Keratinocyte (primary cell): ENCODE results near the gene RSPH1. TPM values are rescaled to one million over a fixed set of nuclear protein-coding genes. Genes with fewer than 3 reads are reported as not detected.

ENCODE experiments used
- DNase-seq: peaks from one replicate; pipeline ENCODE4 v3.0.0-alpha.2; 2011; ENCODE audit warnings: low read depth, missing footprints, low spot score
- FAIRE-seq: peaks from 2 replicates; lab custom pipeline; 2011; peaks lifted over from hg19 to GRCh38; lab: Jason Lieb, UNC
- H2AFZ ChIP-seq: 2 replicates; pipeline ENCODE4 v1.6.0; 2012; ENCODE audit warnings: low read length, control low read depth, inconsistent platforms; ENCODE audit not compliant: control insufficient read depth
- H3K27ac ChIP-seq: 2 replicates; pipeline ENCODE4 v1.5.1; 2011; ENCODE audit warnings: low read length; ENCODE audit not compliant: control insufficient read depth, insufficient read depth
- H3K27me3 ChIP-seq: 3 replicates; pipeline ENCODE4 v1.6.0; 2011; ENCODE audit warnings: low read length; ENCODE audit not compliant: control insufficient read depth, insufficient read depth; ENCODE audit errors: extremely low read depth
- H3K36me3 ChIP-seq, 2 experiments: 2 replicates in 1 of 2; 3 replicates in 1 of 2; pipeline ENCODE4 v1.5.1; 2011; ENCODE audit warnings: low read length in 2 of 2, mild to moderate bottlenecking in 1 of 2; ENCODE audit not compliant: control insufficient read depth in 2 of 2, insufficient read depth in 2 of 2; ENCODE audit errors: extremely low read depth in 1 of 2
- H3K4me1 ChIP-seq: 3 replicates; pipeline ENCODE4 v1.5.1; 2011; ENCODE audit warnings: low read length; ENCODE audit not compliant: control insufficient read depth, insufficient read depth; ENCODE audit errors: extremely low read depth
- H3K4me2 ChIP-seq: 3 replicates; pipeline ENCODE4 v1.6.0; 2011; ENCODE audit warnings: low read depth, low read length; ENCODE audit not compliant: control insufficient read depth, insufficient read depth; ENCODE audit errors: extremely low read depth
- H3K4me3 ChIP-seq, 3 experiments: fragments of 200-600 bp in 1 of 3; sonication (generic) in 1 of 3; 2 replicates in 2 of 3; 3 replicates in 1 of 3; pipeline ENCODE4 v1.5.1; 2011 to 2016; ENCODE audit warnings: low read length in 3 of 3, mild to moderate bottlenecking in 3 of 3, control low read depth in 2 of 3, inconsistent platforms in 1 of 3, low read depth in 1 of 3, mixed read lengths in 1 of 3, mixed run types in 1 of 3, moderate library complexity in 1 of 3; ENCODE audit not compliant: control insufficient read depth in 2 of 3, insufficient read depth in 2 of 3; ENCODE audit errors: extremely low read depth in 1 of 3
- H3K79me2 ChIP-seq: 2 replicates; pipeline ENCODE4 v1.6.0; 2012; ENCODE audit warnings: low read length; ENCODE audit not compliant: control insufficient read depth, insufficient read depth
- H3K9ac ChIP-seq: 3 replicates; pipeline ENCODE4 v1.6.0; 2011; ENCODE audit warnings: low read length; ENCODE audit not compliant: control insufficient read depth, insufficient read depth; ENCODE audit errors: extremely low read depth
- H3K9me1 ChIP-seq: 3 replicates; pipeline ENCODE4 v1.6.0; 2011; ENCODE audit warnings: low read length; ENCODE audit not compliant: control insufficient read depth, insufficient read depth; ENCODE audit errors: extremely low read depth
- H3K9me3 ChIP-seq: 2 replicates; pipeline ENCODE4 v1.5.1; 2012; ENCODE audit warnings: low read depth, low read length; ENCODE audit not compliant: control insufficient read depth
- H4K20me1 ChIP-seq: 3 replicates; pipeline ENCODE4 v1.6.0; 2011; ENCODE audit warnings: low read length; ENCODE audit not compliant: control insufficient read depth, insufficient read depth; ENCODE audit errors: extremely low read depth
- CTCF ChIP-seq, 3 experiments: IDR thresholded peaks in 1 of 3; conservative IDR thresholded peaks in 1 of 3; optimal IDR thresholded peaks in 1 of 3; 2 replicates in 2 of 3; 3 replicates in 1 of 3; pipeline versions ENCODE3 to v1.5.1; 2011; ENCODE audit warnings: low read length in 3 of 3, mild to moderate bottlenecking in 3 of 3, moderate library complexity in 2 of 3, control low read depth in 1 of 3, inconsistent platforms in 1 of 3; ENCODE audit not compliant: insufficient read depth in 2 of 3; ENCODE audit errors: extremely low read depth in 1 of 3
- EZH2 ChIP-seq: IDR thresholded peaks from one replicate; pipeline ENCODE4 v1.6.1; 2012; ENCODE audit warnings: inconsistent platforms, mild to moderate bottlenecking, low read length, moderate library complexity
- dilution Hi-C: fragments of 300-500 bp; cut with MboI; formaldehyde crosslinking; loops from one replicate; pipeline ENCODE4 v1.7.0; 2020; ENCODE audit warnings: low sequenced_read_pairs; ENCODE audit not compliant: extremely low pct_ligation_motif_present
- polyA plus RNA-seq, 5 experiments: library from polyadenylated mRNA; depleted of rRNA in 3 of 5; stranded (reverse) in 3 of 5; stranded (forward) in 1 of 5; unstranded in 1 of 5; fragments of >200 nt; gene quantifications; 1 replicate in 1 of 5; 2 replicates in 3 of 5; 3 replicates in 1 of 5; pipeline versions ENCODE4 v1.2.1 to v1.2.3, GENCODE V29; 2011 to 2012; ENCODE audit warnings: missing spikeins in 2 of 5, low read depth in 1 of 5, low replicate concordance in 1 of 5

RSPH1 gene
- polyA plus RNA-seq, 1 donor (not counting 4 experiments of a cell fraction or from before 2014, with no cell fraction given) = 0.50 TPM

GRCh38 chr21:42526379-42526727 lies 30.3 kb upstream of the RSPH1 start:
- no peaks in the 10 kb centered on the region for H3K79me2 ChIP-seq
- no peaks in the 10 kb centered on the region for H3K27me3 ChIP-seq
- no peak overlapping the region for H3K9ac ChIP-seq
- no peak overlapping the region for H3K27ac ChIP-seq
- H3K4me2 ChIP-seq = no peak overlapping the region
- no peak for FAIRE-seq
- no peaks in the 10 kb centered on the region for H4K20me1 ChIP-seq
- no peaks in the 10 kb centered on the region for H3K9me3 ChIP-seq
- no peak for DNase-seq
- H2AFZ ChIP-seq = no peak overlapping the region
- no peak for TF ChIP-seq EZH2
- TF ChIP-seq CTCF (optimal IDR thresholded peaks at IDR 0.05 in 1 of 3, IDR thresholded peaks at IDR 0.05 in 1 of 3, conservative IDR thresholded peaks at IDR 0.05 in 1 of 3; ENCODE audit: extremely low read depth in 1 of 3, insufficient read depth in 2 of 3, low read length in 3 of 3) = no peak
- peaks cover 5% of the 10 kb centered on the region for H3K4me1 ChIP-seq
- no peaks in the 10 kb centered on the region for H3K9me1 ChIP-seq
- peaks cover 4 to 5% of the 10 kb centered on the region in 2 experiments for H3K36me3 ChIP-seq
- no peak overlapping the region for H3K4me3 ChIP-seq
- dilution Hi-C loops = no loop called here

GRCh38 chr21:42525676-42526378 lies 29.8 kb upstream of the RSPH1 start:
- Histone ChIP-seq H3K4me1 (peaks cover 5% of the 10 kb centered on the region), H3K9me3 (no peaks in the 10 kb centered on the region), H3K4me2 (no peak overlapping the region), H2AFZ (no peak overlapping the region), H3K36me3 (peaks cover 4 to 5% of the 10 kb centered on the region in 2 experiments), H4K20me1 (no peaks in the 10 kb centered on the region), H3K27ac (no peak overlapping the region), H3K9ac (no peak overlapping the region), H3K4me3 (no peak overlapping the region), H3K79me2 (no peaks in the 10 kb centered on the region), H3K27me3 (no peaks in the 10 kb centered on the region), H3K9me1 (no peaks in the 10 kb centered on the region)
- dilution Hi-C loops = no loop called here
- DNase-seq = no peak
- TF ChIP-seq EZH2 = no peak
- TF ChIP-seq CTCF (optimal IDR thresholded peaks at IDR 0.05 in 1 of 3, IDR thresholded peaks at IDR 0.05 in 1 of 3, conservative IDR thresholded peaks at IDR 0.05 in 1 of 3; ENCODE audit: extremely low read depth in 1 of 3, insufficient read depth in 2 of 3, low read length in 3 of 3) = no peak
- no peak for FAIRE-seq
